ENCODE results near the gene FAIM2. TPM values are rescaled to one million over a fixed set of nuclear protein-coding genes. Genes with fewer than 3 reads are reported as not detected.
"Not testable (repeated sequence)": the region's sequence is repeated elsewhere in the genome, so short reads cannot be mapped to it uniquely, and the experiment has no call there.

The FAIM2 gene
- total RNA-seq, 1 donor from 2014 or later: 6.2 TPM

DNA sequence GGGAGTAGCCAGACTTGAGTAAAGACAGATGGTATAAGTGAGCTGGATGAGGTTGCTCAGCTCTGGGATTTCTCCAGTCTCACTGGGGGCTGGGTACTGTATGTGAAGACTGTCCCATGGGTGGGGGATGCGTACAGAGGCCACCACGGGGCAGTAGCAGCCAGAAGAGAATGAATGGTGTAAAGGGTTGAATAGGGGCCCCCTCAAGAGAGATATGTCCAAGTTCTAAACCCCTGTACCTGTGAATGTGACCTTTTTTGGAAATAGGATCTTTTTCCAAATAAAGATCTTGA, 39.0 kb downstream of the FAIM2 start:
- no peak for DNase-seq (ENCODE audit: low spot score)

DNA sequence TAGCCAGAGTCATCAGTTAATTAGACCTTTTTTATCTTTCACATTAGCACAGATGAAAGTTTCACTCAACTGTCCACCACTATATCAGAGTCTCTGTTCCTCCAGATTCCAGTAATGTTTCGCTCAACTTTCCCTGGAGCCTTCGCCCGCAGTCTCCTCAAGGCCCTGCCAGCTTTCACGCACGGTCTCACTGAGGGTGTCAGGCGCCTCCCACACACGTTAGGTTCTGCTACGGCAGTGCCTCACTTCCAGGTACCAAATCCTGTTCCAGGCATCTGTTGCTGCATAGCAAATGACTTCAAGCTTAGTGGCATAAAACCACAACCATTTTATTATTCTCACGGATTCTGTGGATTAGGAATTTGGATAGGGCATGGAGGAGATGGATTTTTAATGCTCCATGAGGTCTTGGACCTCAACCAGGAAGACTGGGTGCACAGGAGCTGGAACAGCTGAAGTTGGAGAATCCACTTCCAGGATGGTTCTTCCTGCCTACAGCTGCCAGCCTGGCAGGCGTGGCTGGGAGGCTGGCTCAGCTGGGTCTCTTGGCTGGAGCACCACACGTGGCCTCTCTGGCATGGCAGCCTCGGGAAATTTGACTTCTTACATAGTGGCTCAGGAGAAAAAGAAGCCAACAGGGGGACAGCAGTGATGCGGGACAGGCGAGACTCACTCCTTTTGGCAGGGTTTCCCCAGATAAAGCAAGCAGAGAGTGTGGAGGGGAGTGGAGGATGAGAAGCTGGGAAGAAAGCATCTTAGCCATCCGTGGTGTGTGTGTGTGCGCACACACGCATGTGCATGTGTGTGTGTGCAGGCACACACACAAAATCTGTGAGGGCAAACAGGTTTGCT, 39.5 kb downstream of the FAIM2 start:
- no peak for DNase-seq (ENCODE audit: low spot score)

DNA sequence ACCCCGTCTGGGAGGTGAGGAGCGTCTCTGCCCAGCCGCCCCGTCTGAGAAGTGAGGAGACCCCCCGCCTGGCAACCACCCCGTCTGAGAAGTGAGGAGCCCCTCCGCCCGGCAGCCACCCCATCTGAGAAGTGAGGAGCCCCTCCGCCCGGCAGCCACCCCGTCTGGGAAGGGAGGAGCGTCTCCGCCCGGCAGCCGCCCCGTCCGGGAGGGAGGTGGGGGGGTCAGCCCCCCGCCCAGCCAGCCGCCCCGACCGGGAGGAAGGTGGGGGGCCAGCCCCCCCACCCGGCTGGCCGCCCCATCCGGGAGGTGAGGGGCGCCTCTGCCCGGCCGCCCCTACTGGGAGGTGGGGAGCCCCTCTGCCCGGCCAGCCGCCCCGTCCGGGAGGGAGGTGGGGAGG, 42.8 kb downstream of the FAIM2 start:
- DNase-seq (ENCODE audit: low spot score): not testable (repeated sequence)

DNA sequence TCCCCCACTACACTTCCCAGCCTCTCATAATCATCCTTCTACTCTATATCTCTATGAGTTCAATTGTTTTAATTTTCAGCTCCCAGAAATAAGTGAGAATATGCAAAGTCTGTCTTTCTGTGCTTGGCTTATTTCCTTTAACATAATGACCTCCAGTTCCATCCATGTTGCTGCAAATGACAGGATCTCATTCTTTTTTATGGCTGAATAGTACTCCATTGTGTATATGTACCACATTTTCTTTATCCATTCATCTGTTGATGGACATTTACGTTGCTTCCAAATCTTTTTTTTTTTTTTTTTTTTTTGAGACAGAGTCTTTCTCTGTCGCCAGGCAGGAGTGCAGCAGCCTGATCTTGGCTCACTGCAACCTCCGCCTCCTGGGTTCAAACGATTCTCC, 47.8 kb downstream of the FAIM2 start:
- DNase-seq (ENCODE audit: low spot score): not testable (repeated sequence)

DNA sequence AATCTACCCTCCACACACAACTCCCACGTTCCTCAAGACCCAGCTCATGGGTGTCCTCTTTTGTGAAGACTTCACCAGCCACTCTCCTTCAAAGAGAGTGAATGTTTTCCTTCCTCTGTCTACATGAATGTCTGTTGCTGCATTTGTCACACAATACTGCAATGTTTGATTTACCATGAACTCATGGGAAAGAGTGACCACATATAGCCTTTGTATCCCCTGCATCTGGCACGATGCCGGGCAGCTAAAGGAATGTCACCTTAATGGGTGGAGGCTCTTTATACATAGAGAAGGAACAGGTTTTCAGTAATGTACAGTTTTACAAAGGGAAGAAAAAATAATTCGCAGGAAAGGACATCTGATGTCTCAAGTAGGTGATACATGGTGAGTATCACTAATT, 48.7 kb downstream of the FAIM2 start:
- no peak for DNase-seq (ENCODE audit: low spot score)

DNA sequence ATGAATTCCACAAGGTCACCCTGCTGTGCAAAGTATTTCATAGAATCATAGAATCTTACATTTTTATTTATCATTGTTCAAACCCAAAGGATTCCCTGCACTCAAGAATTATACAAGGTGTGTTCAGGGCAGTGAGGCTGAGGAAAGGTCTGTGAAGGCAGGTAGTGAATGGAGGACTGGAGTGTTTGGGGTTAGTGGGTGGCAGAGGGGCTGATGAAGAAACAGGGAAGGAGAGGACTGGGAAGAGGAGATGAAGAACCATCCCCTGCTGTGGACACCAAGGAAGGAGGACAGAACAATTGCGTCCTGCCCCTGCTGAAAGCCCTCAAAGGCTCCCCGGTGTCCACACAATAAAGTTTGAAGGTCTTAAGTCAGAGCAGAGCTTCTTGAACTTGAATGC, 50.0 kb downstream of the FAIM2 start:
- DNase-seq (ENCODE audit: low spot score): no peak

DNA sequence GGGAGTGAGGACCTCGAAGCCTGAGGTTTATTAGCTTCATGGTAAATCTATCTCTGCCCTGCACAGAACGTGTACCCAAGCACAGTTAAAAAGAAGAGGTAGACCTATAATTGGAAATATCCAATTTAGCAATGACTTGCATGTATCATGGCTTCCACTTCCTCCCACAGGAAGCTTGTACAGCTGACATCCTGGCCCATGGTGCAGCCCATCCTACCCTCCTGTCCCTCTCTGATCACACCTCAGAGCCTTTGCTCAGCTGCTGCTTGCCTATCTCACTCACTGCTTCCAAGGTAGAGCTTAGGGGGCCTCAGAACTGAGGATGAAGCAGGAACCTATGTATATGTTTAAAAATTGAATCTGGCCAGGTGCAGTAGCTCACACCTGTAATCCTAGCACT, 56.5 kb downstream of the FAIM2 start:
- no peak for DNase-seq (ENCODE audit: low spot score)

DNA sequence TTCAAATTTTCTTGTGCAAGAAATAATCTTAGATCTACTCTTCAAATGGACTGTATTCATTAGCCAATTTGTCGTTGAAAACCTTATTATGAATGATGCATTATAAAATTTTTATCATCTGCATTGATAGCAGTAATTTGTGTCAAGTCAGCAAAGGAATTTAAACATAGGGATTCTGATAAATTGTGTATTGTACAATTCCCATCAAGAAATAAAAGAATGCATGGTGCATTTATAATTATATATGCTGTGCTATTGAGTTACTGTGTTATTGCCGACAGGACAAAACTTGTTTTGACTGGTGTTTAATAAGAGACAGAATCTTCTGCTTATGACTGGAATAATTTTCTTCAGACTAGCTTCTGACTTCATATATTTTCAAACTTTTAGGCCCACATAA, 57.7 kb downstream of the FAIM2 start:
- no peak for DNase-seq (ENCODE audit: low spot score)

DNA sequence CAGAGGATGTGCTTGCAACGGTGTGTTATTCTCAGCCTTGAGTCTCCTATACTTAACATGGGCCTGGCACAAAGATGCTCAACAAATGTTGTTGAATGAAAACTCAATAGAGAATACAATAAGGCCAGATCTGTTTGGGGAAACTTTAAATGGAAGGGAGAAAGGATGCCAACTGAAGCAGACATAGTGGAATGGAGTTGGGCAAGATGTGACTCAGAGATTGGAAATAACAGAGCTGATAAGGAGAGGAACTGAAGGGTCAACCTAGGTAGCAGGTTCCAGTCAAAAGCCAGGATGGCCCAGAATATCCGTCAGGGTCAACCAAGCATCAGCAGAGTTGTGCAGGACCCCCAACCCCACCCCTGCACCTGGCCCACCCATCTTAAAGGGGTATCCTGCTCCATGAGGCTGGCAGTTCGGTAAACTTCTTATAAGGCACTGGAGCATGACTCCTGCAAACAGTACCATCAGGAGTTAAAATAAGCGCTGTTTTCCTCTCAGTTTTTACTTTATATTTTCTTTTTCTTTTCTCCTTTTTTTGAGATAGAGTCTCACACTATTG, 59.7 kb downstream of the FAIM2 start:
- no peak for DNase-seq (ENCODE audit: low spot score)

DNA sequence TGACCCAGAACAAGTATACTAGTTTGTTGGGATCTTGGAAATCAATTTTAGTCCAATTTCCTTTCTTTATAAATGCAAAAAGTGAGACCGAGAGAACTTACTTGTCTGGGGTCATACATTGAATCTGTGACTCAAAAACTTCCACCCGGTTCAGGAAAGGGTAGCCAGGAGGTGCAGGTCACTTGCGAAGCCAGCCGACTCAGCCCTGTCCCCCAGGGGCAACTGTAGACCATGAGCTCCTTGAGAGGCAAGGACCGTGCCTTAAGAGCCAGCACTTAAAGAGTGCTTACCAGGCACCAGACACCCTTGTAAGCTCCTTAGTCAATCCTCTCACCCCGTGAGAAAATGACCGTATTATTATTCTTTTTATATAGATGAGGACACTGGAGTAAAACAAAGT, 60.3 kb downstream of the FAIM2 start:
- no peak for DNase-seq (ENCODE audit: low spot score)

DNA sequence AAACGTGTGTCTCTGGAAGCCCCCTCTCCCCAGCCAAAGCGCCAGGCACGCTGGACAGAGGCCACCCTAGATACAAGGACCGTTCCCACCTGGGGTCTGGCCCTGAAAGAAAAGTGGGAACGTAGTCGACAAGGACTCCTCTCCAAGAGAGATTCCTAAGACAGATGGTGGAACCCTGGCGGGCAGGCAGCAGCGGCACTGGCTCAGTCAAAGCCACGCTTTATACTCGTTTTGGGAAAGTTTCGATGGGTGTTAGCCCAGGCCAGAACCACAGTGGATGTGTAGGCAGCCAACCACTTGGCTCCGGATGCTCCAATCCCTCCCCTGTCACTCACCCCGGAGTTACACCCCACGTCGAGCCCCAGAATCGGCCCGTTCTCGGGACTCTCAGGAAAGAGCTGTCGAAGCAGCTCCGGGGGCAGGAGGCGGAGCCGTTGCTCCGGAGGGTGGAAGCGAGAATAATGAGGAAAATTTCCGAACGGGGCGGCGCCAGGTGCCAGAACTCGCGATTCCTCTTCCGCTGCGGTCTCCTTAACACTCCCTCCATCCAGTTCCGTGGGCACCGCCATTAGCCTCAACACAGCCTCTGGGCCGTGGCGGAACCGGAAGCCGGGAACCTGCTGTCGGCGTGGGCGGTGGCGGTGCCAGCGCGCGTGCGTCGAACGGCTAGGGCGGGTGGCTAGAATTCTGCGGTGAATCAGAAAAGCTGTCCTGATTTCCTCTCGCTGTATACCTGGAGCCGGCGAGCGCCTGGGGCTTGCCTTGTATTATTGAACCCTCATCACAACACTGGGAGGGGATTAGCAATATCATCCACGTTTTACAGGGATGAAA, 61.0 kb downstream of the FAIM2 start, which contains the start of gene BCDIN3D:
BCDIN3D (minus strand) TSS at position 588 of the 834 bp plus-strand sequence; CDS start at position 569, 19 bp downstream.
- DNase-seq (ENCODE audit: low spot score): peak; percentile 95

DNA sequence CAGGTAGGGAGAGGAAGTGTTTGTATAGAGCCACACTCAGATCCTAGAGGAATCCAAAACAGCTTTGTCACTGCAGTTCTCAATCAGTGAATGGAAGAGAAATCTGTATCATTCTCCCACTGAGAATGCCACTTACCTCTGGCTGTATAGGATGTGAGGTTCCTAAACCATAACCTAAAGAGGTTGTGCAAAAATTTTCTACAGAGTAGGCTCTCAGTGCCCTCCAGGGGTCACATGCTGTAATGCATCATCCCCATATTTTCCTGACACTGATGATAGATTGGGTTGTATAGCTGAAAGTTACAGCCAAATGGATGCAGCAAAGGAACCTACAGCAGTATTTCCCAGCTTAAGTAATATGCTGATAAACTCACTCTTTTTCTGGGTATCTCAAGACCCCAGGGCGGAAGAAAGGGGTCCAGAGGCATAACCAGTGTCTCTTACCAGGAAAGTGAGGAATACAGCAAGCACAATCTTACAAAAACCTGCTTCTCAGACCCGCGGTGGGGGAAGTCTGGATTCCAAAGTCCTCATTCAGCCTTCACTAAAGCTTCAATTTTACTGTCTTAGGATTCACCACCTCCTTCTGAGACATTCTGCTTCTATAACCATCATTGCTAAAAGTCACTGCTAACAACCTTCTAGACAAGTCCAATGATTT, 64.6 kb downstream of the FAIM2 start:
- no peak for DNase-seq (ENCODE audit: low spot score)

DNA sequence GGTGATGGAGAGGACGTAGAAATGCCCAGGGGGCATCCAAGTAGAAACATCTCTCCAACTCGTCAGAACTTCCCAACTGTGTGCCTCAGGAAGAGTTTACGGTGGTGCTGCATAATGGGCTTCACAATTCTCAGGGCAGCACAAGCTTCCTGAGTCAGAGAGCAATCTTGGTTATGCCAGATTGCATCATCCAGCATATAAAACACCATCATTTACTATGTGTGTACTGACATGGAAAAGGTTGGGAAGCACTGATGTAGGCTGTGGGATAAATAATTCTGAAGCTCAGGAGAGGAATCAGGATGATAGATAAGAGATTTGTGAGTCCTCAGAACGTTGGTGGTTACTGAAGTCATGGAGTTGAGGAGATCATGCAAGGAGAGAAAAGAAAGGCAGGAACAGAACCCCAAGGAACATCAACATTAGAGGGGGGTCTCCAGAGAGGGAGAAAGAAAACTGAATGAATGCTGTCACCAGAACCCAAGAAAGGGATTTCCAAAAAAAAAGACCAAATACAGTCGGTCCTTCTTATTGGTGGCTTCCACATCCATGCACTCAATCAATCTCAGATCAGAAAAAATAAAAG, 70.8 kb downstream of the FAIM2 start:
- no peak for DNase-seq (ENCODE audit: low spot score)

DNA sequence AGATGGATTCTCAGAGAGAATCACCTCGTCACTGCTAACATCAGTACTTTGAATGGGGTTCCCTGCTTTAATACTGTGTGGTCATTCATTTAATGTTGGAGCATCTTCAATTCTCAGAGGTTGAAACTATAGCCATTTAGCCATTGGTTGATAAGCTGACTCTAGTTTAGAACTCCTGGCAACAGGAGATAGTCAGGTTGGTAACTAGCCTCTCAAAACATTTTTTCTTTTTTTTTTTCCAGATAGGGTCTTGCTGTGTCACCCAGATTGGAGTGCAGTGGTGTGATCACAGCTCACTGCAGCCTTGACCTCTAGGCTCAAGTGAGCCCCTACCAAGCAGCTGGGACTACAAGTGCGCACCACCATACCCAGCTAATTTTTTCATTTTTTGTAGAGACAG, 72.0 kb downstream of the FAIM2 start:
- no peak for DNase-seq (ENCODE audit: low spot score)

DNA sequence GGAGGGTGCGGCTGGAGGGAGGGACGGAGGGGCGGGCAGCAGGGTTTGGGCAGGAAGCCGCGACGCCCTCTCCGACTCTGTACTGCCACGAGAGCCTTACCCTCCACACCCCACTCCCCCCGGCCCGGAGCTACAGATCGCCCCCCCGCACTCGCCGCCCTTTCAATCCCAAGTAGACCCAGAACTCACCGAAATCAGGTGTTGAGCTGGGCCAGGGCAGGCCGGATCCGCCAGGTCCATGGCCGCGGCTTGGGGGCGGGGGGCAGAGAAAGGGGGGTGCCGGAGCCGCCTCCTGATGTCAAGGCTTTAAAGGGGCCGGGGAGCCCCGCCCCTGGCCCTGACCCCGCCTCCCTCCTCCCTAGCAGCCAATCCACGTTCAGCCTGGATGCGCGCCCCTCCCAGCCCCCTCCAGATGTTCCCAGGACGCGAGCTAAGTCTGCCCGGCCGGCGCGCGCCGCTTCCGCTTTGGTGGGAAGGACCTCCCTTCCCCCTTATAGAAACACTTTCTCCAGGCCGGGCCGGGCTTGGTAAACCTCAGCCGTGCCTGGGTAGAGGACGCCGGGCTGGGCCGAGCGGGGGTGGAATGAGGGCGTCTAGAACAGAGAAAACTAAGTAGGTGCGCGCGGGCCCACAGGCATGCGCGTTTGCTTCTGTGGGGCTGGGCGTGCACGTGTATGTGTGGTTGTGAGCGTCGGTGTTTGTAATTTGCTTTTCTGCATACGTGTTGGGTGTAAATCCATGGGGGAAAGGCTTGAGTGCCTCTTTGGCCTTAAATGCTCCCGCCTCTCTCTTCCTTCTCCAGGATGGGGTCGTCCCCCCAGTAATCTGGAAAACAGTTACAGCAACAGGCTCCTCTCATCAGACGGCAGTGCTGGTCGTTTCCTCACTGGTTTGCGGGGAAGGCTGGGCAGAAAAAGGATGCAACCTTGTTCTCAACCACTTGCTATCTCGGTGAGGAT, 75.3 kb downstream of the FAIM2 start, which contains the start of gene NCKAP5L:
NCKAP5L (minus strand) TSS at position 281 of the 959 bp plus-strand sequence. CDS start 24,369 bp downstream, outside the sequence.
- peak; percentile 97 for DNase-seq (ENCODE audit: low spot score)

DNA sequence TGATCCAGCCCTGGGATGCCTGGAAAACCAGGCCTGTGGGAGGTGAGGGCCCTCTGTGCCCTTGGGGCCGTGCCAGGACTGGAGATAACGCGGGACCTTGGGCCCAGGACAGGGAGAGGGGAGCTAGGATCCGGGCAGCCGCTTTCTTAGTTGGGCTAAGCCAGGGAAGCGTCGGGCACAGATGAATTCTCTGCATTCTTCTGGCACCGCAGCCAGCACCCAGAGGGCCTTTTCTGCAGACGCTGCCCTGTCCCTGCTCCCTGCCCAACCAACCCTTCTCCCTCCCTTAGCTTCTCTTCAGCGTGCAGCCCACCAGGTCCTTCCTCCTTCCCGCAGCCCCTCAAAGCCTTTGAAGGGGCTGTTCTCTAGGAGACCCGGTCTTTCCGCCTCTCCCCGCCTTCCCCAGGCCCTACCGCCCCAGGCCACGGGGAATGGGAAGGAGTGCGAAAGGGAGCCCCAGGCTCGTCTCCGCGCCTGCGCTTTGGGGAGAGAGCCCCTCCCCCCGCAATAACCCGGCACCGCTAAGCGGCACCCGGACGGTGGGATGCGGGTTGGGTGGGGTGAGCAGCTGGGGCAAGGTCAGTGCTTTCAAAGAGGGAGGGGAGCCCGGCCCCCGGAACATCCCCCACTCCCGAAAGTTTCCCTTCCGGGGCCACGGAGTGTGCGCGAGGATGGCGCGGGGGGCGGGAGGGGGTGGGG, 76.2 kb downstream of the FAIM2 start:
- peak; percentile 64 for DNase-seq (ENCODE audit: low spot score)

DNA sequence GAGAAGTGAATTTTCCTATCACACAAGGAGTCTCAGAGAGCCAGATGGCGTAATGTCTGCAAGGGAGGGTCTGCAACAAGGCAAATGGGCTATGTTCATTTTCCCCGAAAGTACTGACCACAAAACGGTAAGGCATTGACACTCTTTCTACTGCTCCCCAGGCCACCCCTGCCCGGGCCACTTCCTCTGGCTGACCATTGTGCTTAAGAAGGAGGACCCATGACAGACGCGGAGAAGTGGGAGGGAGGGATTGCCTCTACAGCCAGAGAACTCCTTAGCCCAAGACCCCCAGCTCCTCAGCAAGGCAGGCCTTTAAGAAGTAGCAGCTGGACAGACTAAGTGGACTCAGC, 76.7 kb downstream of the FAIM2 start:
- DNase-seq (ENCODE audit: low spot score): no peak

DNA sequence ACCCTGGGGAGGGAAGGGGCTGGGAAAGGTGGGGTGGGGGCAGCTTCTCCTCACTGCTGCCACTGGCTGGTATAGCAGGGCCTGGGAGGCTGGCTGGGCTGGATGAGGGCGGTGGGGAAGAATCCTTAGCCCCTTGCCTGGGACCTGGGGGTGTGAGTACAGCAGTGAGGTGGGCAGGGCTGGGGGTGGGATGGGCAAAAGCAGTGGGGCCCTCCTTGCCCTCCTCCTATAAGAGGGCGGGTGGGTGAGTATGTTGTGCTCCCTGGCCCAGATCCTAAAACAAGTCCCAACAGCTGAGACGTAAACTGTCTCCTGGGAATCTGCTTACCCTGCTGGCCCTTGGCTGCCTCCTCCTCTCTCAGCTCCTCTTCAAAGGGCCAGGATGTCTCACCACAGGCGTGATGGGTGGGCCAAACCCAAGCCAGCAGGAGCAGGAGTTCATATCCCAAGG, 77.7 kb downstream of the FAIM2 start:
- DNase-seq (ENCODE audit: low spot score): no peak

DNA sequence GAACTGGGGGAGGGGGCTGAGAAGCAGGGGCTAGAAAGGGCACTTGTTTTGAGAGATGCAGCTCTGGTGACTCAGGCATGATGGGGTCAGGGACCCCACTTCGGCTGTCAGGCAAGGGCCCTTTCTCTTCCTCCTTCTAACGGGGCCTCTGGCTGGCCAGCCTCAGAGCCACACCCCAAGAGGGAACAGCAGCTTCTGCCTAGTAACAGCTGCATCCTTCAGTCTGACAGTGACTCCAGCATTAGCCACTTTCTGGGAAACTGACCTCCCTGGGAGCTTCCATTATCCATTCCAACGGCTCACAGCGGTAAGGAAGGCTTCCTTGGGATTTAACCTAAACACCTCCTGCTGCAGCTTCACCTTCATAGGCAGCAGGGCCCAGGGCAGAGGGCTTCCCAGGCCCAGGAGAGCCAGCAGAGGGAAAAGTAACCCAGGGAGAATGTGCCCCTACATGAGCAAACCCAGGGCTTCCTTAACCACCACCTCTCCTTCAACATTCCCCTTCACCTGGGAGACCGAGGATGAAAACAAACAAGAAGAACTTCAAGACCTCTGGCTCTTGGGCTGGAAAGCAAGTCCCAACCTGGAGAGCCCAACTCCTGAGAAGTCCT, 78.2 kb downstream of the FAIM2 start:
- DNase-seq (ENCODE audit: low spot score): no peak
